Measurements from ENCODE around the gene ZBTB25.

GRCh38 chr14:64463873-64464272 lies 39.8 kb downstream of the ZBTB25 start:
- TF ChIP-seq, protein P1, sequence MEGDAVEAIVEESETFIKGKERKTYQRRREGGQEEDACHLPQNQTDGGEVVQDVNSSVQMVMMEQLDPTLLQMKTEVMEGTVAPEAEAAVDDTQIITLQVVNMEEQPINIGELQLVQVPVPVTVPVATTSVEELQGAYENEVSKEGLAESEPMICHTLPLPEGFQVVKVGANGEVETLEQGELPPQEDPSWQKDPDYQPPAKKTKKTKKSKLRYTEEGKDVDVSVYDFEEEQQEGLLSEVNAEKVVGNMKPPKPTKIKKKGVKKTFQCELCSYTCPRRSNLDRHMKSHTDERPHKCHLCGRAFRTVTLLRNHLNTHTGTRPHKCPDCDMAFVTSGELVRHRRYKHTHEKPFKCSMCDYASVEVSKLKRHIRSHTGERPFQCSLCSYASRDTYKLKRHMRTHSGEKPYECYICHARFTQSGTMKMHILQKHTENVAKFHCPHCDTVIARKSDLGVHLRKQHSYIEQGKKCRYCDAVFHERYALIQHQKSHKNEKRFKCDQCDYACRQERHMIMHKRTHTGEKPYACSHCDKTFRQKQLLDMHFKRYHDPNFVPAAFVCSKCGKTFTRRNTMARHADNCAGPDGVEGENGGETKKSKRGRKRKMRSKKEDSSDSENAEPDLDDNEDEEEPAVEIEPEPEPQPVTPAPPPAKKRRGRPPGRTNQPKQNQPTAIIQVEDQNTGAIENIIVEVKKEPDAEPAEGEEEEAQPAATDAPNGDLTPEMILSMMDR (conservative IDR thresholded peaks at IDR 0.05; ENCODE audit: low read length): no peak
- no peak for TF ChIP-seq EZH2phosphoT487 (IDR thresholded peaks at IDR 0.05; ENCODE audit: borderline replicate concordance)
